ENCODE data around the gene CAMK2N2.

CAMK2N2 gene

GRCh38 chr3:184239221-184239620, 22.1 kb downstream of the CAMK2N2 start:
- no peak for DNase-seq

- no peak for DNase-seq
Observed at GRCh38 chr3:184238246-184238818, 23.0 kb downstream of the CAMK2N2 start.

- DNase-seq = no peak
Observed at GRCh38 chr3:184237807-184238206, 23.5 kb downstream of the CAMK2N2 start.

- DNase-seq = no peak
Observed at GRCh38 chr3:184237211-184237610, 24.1 kb downstream of the CAMK2N2 start.

- no peak for DNase-seq
Observed at GRCh38 chr3:184236636-184237035, 24.7 kb downstream of the CAMK2N2 start.

- DNase-seq = no peak
Observed at GRCh38 chr3:184236033-184236410, 25.3 kb downstream of the CAMK2N2 start.

- DNase-seq = no peak
Observed at GRCh38 chr3:184235381-184236032, 25.8 kb downstream of the CAMK2N2 start.

GRCh38 chr3:184234671-184235380, 26.5 kb downstream of the CAMK2N2 start:
- DNase-seq = no peak

GRCh38 chr3:184234224-184234623, 27.1 kb downstream of the CAMK2N2 start:
- DNase-seq = no peak

- DNase-seq = no peak
Observed at GRCh38 chr3:184233127-184233843, 28.1 kb downstream of the CAMK2N2 start.

GRCh38 chr3:184231671-184232070, 29.7 kb downstream of the CAMK2N2 start:
- no peak for DNase-seq

- DNase-seq = no peak
Observed at GRCh38 chr3:184230603-184231528, 30.5 kb downstream of the CAMK2N2 start.

GRCh38 chr3:184230081-184230602, 31.2 kb downstream of the CAMK2N2 start:
- no peak for DNase-seq

- peak; percentile 66 for DNase-seq
Observed at GRCh38 chr3:184229394-184230080, 31.8 kb downstream of the CAMK2N2 start, which contains the start of gene VWA5B2. VWA5B2 (plus strand) TSS chr3:184229585; CDS start chr3:184230529, 944 bp downstream.

- DNase-seq = no peak
Observed at GRCh38 chr3:184228376-184229137, 32.8 kb downstream of the CAMK2N2 start.

- peak; percentile 64 for DNase-seq
Observed at GRCh38 chr3:184227481-184227935, 33.8 kb downstream of the CAMK2N2 start.

GRCh38 chr3:184223946-184224345, 37.4 kb downstream of the CAMK2N2 start:
- DNase-seq = no peak

GRCh38 chr3:184222521-184222920, 38.8 kb downstream of the CAMK2N2 start:
- no peak for DNase-seq

- DNase-seq = no peak
Observed at GRCh38 chr3:184218814-184219213, 42.5 kb downstream of the CAMK2N2 start.

- DNase-seq = no peak
Observed at GRCh38 chr3:184211718-184212117, 49.6 kb downstream of the CAMK2N2 start.

GRCh38 chr3:184211297-184211696, 50.1 kb downstream of the CAMK2N2 start:
- no peak for DNase-seq
